HG03139 (cell line): Measurements from ENCODE around the gene SIRPB2.

Source experiments
- ATAC-seq: cut with Tn5 transposase; IDR thresholded peaks from one replicate; pipeline ENCODE4 v1.9.1; 2021; ENCODE audit not compliant: unreplicated experiment

The SIRPB2 gene

GRCh38 chr20:1448081-1448620, 43.1 kb downstream of the SIRPB2 start:
- ATAC-seq: no peak

- no peak for ATAC-seq
Observed at GRCh38 chr20:1446536-1446935, 44.7 kb downstream of the SIRPB2 start.

DNA sequence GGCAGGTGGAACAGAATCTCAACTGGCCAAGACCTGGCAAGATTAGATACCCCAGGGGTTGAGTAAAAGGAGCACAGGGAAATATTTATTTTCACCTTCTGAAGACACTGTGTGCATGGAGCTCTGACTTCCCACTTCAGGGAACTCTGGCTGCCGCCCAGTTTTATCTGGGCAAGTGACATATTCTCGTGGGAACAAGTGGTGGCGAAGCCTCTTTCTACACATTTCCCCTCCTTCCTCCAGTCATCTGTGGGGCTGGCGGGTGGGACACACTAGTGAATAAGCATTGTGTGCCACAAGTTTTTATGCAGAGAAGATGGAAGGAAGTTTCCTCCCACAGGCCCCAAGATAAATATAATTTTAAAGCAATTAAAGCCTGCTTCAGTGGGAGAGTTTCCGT, 48.1 kb downstream of the SIRPB2 start:
- no peak for ATAC-seq

GRCh38 chr20:1442304-1442703, 48.9 kb downstream of the SIRPB2 start:
- ATAC-seq: no peak

- no peak for ATAC-seq
Observed at GRCh38 chr20:1441133-1441532, 50.1 kb downstream of the SIRPB2 start.

GRCh38 chr20:1440024-1440423, 51.2 kb downstream of the SIRPB2 start:
- no peak for ATAC-seq

- ATAC-seq: no peak
Observed at GRCh38 chr20:1438361-1438760, 52.9 kb downstream of the SIRPB2 start.

DNA sequence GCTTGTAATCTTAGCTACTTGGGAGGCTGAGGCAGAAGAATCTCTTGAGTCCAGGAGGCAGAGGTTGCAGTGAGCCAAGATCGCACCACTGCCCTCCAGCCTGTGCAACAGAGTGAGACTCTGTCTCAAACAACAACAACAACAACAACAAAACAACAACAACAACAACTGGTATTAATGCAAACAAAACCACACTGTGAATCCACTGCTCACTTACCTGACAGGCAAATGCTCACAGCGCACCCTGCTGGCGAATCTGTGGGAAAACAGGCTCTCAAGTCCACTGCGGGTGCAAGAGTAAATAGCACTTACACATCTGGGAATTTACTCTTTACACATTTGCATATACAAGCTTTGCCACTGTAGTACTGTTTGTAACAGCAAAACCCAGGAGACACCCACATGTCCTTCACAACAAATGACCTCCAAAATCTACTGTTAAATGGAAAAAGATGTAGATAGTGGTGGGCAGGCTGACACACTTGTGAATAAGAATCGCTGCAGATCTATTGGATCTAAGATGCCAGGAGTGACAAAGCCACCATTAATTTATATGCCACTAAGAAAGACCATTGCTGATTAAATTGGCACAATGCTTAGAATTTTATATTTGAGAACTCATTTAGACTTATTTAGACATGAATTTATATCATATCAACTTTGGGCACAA, 53.9 kb downstream of the SIRPB2 start:
- ATAC-seq: no peak

DNA sequence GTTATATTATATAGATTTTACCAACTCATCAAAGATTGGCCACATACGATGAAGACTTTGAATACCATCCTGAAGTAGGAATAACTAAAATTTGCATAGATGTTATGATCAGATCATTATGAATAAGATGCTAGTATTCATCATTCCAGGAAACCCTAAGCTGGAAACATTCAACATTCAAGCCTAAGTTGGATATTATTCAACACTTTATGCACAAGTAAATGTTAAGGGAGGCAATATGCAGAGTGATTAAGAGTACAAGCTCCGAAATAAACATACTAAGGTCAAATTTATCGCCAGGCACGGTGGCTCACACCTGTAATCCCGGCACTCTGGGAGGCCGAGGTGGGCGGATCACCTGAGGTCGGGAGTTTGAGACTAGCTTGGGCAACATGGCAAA, 55.0 kb downstream of the SIRPB2 start:
- no peak for ATAC-seq

GRCh38 chr20:1435337-1435699, 55.9 kb downstream of the SIRPB2 start:
- no peak for ATAC-seq

- ATAC-seq: peak; percentile 87
Observed at GRCh38 chr20:1434571-1435336, 56.5 kb downstream of the SIRPB2 start.

GRCh38 chr20:1431158-1431557, 60.1 kb downstream of the SIRPB2 start:
- ATAC-seq: no peak

GRCh38 chr20:1430004-1430451, 61.2 kb downstream of the SIRPB2 start:
- no peak for ATAC-seq

DNA sequence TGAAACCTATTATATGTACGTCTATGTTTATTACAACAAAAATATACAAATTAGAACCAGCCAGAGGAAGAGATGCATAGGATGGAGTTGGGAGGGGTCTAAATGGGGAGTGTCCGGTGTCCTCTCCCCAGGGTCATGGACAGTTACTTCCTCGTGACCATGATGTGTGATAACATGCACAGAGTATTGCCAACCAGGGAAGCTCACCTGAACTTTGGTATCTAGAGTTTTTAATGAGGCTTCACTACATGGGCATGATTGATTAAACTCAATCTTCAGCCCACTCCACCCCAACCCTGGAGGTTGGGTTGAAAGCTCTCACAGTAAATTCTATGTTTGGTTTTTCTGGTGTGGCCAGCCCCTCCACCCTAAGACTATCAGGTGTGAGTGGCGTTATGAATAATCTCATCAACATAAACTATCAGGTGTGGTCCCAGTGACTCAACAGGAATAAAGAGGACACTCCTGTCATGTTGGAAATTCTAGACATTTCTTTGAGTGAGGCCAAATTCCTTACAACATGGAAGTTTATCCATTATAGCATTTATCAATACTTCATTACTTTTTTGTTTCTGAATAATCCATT, 62.0 kb downstream of the SIRPB2 start:
- no peak for ATAC-seq

GRCh38 chr20:1427457-1428054, 63.7 kb downstream of the SIRPB2 start:
- ATAC-seq: no peak

DNA sequence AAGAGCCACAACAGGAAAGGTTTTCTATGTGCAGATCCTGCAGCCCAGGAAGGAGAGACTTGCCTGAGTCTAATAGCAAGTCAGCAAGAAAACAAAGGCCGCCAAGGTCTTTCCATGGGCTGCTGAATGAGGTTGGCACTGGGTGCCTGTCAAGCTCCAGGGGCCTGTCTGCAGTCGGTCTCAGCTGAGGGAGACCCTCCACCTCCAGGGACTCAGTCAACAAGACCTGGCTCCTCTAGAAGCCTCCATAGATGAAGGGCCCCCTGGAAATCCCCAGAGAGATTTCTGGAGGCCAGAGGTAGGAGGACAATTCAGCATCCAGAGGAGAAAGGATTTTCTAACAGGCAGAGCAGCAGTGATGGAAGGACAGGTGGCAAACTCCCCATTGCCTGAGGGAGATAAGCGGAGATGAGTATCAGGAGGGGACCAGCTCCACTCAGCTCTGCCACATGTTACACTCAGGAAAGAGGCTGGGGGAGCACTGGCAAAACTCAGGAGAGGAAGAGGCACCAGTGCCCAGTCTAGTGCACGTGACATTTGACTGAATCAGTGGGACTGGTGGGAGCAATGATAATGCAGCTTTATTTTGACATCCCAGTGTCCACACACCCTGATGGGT, 64.9 kb downstream of the SIRPB2 start:
- ATAC-seq: no peak
